ENCODE data around the gene CCT2.

CCT2 gene

DNA sequence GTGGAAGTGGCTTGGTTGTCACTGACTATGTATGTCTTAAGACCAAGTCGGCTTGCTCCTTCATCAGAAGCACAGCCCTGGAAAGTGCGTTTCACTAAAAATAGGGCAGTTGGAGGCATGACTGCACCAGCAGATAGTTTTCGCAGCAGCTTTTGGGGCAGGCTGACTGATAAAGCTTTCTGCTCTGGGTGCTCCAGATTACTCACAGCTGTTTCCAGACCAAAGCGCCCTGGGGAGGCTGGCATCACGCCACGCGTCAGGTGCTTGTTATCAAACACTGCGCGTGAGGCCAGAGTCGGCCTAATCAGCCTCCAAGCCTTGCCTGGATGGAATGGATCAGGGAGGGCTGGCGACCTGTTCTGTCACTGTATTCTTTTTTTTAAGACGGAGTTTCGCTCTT is 38.7 kb downstream of the CCT2 start:
- H3K9me2 ChIP-seq (replicated peaks; ENCODE audit: low read depth, low read length): no peaks in the 10 kb centered on the region
- H3K79me2 ChIP-seq (ENCODE audit: insufficient read depth, low read length): no peaks in the 10 kb centered on the region
- TF ChIP-seq, protein P1, sequence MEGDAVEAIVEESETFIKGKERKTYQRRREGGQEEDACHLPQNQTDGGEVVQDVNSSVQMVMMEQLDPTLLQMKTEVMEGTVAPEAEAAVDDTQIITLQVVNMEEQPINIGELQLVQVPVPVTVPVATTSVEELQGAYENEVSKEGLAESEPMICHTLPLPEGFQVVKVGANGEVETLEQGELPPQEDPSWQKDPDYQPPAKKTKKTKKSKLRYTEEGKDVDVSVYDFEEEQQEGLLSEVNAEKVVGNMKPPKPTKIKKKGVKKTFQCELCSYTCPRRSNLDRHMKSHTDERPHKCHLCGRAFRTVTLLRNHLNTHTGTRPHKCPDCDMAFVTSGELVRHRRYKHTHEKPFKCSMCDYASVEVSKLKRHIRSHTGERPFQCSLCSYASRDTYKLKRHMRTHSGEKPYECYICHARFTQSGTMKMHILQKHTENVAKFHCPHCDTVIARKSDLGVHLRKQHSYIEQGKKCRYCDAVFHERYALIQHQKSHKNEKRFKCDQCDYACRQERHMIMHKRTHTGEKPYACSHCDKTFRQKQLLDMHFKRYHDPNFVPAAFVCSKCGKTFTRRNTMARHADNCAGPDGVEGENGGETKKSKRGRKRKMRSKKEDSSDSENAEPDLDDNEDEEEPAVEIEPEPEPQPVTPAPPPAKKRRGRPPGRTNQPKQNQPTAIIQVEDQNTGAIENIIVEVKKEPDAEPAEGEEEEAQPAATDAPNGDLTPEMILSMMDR (conservative IDR thresholded peaks at IDR 0.05; ENCODE audit: low read length): no peak
- no peak for TF ChIP-seq EZH2phosphoT487 (IDR thresholded peaks at IDR 0.05; ENCODE audit: borderline replicate concordance)
- no peaks in the 10 kb centered on the region for H3F3A ChIP-seq (ENCODE audit: low read depth)
- no peak overlapping the region for H2AFZ ChIP-seq (ENCODE audit: low read length)
- H3K27me3 ChIP-seq (ENCODE audit: insufficient read depth, low read length, poor library complexity, severe bottlenecking): no peaks in the 10 kb centered on the region
- no peaks in the 10 kb centered on the region for H4K20me1 ChIP-seq (ENCODE audit: insufficient read depth, low read length, poor library complexity, severe bottlenecking)
- H3K36me3 ChIP-seq (ENCODE audit: insufficient read depth, low read length): no peaks in the 10 kb centered on the region
- no peaks in the 10 kb centered on the region for H3K9me3 ChIP-seq (ENCODE audit: insufficient read depth, low read depth, low read length)
- no peak overlapping the region for H3K4me2 ChIP-seq (ENCODE audit: low read depth, low read length, poor library complexity, severe bottlenecking)
- H3K4me1 ChIP-seq (ENCODE audit: insufficient read depth, low read length, poor library complexity, severe bottlenecking): no peaks in the 10 kb centered on the region
- no peak overlapping the region for H3K4me3 ChIP-seq (ENCODE audit: low read length, poor library complexity, severe bottlenecking)
- H3K9ac ChIP-seq (ENCODE audit: low read depth, low read length, poor library complexity, severe bottlenecking): no peak overlapping the region

DNA sequence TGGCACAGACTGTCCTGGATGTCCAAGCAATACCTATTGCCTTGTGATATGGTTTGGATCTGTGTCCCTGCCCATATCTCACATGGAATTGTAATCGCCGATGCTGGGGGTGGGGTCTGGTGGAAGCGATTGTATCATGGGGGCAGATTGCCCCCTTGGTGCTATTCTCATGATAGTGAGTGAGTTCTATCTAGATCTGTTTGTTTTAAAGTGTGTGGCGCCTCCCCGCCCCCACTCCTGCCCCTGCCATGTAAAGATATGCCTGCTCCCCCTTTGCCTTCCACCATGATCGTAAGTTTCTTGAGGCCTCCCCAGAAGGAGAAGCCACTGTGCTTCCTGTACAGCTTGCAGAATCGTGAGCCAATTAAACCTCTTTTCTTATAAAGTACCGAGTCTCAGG is 42.2 kb downstream of the CCT2 start:
- no peak overlapping the region for H3K4me2 ChIP-seq (ENCODE audit: low read depth, low read length, poor library complexity, severe bottlenecking)
- no peak overlapping the region for H2AFZ ChIP-seq (ENCODE audit: low read length)

DNA sequence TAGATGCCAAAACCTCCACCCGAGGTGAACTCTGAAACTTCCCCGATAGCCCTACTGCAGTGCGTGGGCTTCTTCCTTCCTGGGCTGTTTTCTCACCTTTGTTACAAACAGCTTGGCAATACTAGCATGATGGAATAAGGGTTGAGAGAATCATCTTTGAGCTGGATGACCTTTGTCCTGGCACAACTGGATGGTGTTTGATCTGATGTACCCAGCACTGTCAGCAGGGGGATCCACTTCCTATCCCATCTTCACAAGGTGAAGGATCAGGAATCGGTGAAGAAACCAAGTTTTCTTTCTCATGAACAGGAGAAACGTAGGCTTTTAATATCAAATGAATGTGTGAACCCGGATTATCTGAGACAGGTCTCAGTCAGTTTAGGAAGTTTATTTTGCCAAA is 44.9 kb downstream of the CCT2 start:
- H3K9ac ChIP-seq (ENCODE audit: low read depth, low read length, poor library complexity, severe bottlenecking): no peak overlapping the region
- no peaks in the 10 kb centered on the region for H3K4me1 ChIP-seq (ENCODE audit: insufficient read depth, low read length, poor library complexity, severe bottlenecking)
- no peak overlapping the region for H2AFZ ChIP-seq (ENCODE audit: low read length)
- H3K36me3 ChIP-seq (ENCODE audit: insufficient read depth, low read length): no peaks in the 10 kb centered on the region
- H4K20me1 ChIP-seq (ENCODE audit: insufficient read depth, low read length, poor library complexity, severe bottlenecking): no peaks in the 10 kb centered on the region
- H3K4me2 ChIP-seq (ENCODE audit: low read depth, low read length, poor library complexity, severe bottlenecking): no peak overlapping the region
- no peaks in the 10 kb centered on the region for H3K27me3 ChIP-seq (ENCODE audit: insufficient read depth, low read length, poor library complexity, severe bottlenecking)
- TF ChIP-seq, protein P1 (conservative IDR thresholded peaks at IDR 0.05; ENCODE audit: low read length): peak; percentile 42
- no peak for TF ChIP-seq EZH2phosphoT487 (IDR thresholded peaks at IDR 0.05; ENCODE audit: borderline replicate concordance)
- no peaks in the 10 kb centered on the region for H3K9me3 ChIP-seq (ENCODE audit: insufficient read depth, low read depth, low read length)
- H3K9me2 ChIP-seq (replicated peaks; ENCODE audit: low read depth, low read length): no peaks in the 10 kb centered on the region
- H3K4me3 ChIP-seq (ENCODE audit: low read length, poor library complexity, severe bottlenecking): no peak overlapping the region
- no peaks in the 10 kb centered on the region for H3K79me2 ChIP-seq (ENCODE audit: insufficient read depth, low read length)
- H3F3A ChIP-seq (ENCODE audit: low read depth): no peaks in the 10 kb centered on the region

More for the DNA sequence above, 42.2 kb downstream of the CCT2 start:
- H4K20me1 ChIP-seq (ENCODE audit: insufficient read depth, low read length, poor library complexity, severe bottlenecking): no peaks in the 10 kb centered on the region
- H3K9ac ChIP-seq (ENCODE audit: low read depth, low read length, poor library complexity, severe bottlenecking): no peak overlapping the region
- no peak overlapping the region for H3K4me3 ChIP-seq (ENCODE audit: low read length, poor library complexity, severe bottlenecking)
- no peaks in the 10 kb centered on the region for H3K27me3 ChIP-seq (ENCODE audit: insufficient read depth, low read length, poor library complexity, severe bottlenecking)
- no peak for TF ChIP-seq EZH2phosphoT487 (IDR thresholded peaks at IDR 0.05; ENCODE audit: borderline replicate concordance)
- TF ChIP-seq, protein P1 (conservative IDR thresholded peaks at IDR 0.05; ENCODE audit: low read length): no peak
- no peaks in the 10 kb centered on the region for H3F3A ChIP-seq (ENCODE audit: low read depth)
- no peaks in the 10 kb centered on the region for H3K4me1 ChIP-seq (ENCODE audit: insufficient read depth, low read length, poor library complexity, severe bottlenecking)
- no peaks in the 10 kb centered on the region for H3K79me2 ChIP-seq (ENCODE audit: insufficient read depth, low read length)
- no peaks in the 10 kb centered on the region for H3K9me3 ChIP-seq (ENCODE audit: insufficient read depth, low read depth, low read length)
- no peaks in the 10 kb centered on the region for H3K36me3 ChIP-seq (ENCODE audit: insufficient read depth, low read length)
- H3K9me2 ChIP-seq (replicated peaks; ENCODE audit: low read depth, low read length): no peaks in the 10 kb centered on the region
